Right lobe of liver (tissue), 6 donors: ENCODE results near the gene SP1. TPM values are rescaled to one million over a fixed set of nuclear protein-coding genes. Genes with fewer than 3 reads are reported as not detected.
"Not testable (repeated sequence)": the region's sequence is repeated elsewhere in the genome, so short reads cannot be mapped to it uniquely, and the experiment has no call there.

ENCODE experiments used
- ATAC-seq, 4 donors: fragments of 200-7000 bp; cut with Tn5 transposase; one replicate each; pipeline ENCODE4 v1.9.1; 2020; ENCODE audit warnings: mild to moderate bottlenecking in 4 of 4, moderate library complexity in 4 of 4
- DNase-seq, 3 donors: peaks; one replicate each; pipeline ENCODE4 v3.0.0-alpha.2; 2020
- H3K27ac ChIP-seq, 3 donors: fragments of 200-600 bp; one replicate each; pipeline ENCODE4 v1.8.0; 2022
- H3K27me3 ChIP-seq, 2 donors: fragments of 200-600 bp; one replicate each; pipeline ENCODE4 v1.8.0; 2022
- H3K36me3 ChIP-seq, 4 donors: fragments of 200-600 bp; sonication (generic) in 1 of 4; one replicate each; pipeline versions ENCODE4 v1.5.1 to v1.8.0; 2017 to 2022; ENCODE audit warnings: control low read depth in 1 of 4
- H3K4me1 ChIP-seq, 4 donors: fragments of 200-600 bp; sonication (generic) in 1 of 4; one replicate each; pipeline versions ENCODE4 v1.5.1 to v1.8.0; 2017 to 2022; ENCODE audit warnings: control low read depth in 1 of 4
- H3K4me3 ChIP-seq, 3 donors: fragments of 200-600 bp; one replicate each; pipeline ENCODE4 v1.8.0; 2022
- H3K9me3 ChIP-seq, 4 donors: fragments of 200-600 bp; sonication (generic) in 1 of 4; one replicate each; pipeline versions ENCODE4 v1.5.1 to v1.8.0; 2017 to 2022; ENCODE audit warnings: control low read depth in 1 of 4
- POLR2A ChIP-seq: fragments of 450-650 bp; IDR thresholded peaks from one replicate; pipeline ENCODE4 v1.6.1; 2017; ENCODE audit warnings: antibody characterized with exemption, mild to moderate bottlenecking
- WGBS: methylation state at CpG from one replicate; pipeline ENCODE4 v1.1.6; 2018; ENCODE audit warnings: low coverage, low lambda C conversion rate; ENCODE audit not compliant: insufficient coverage; ENCODE audit errors: missing lambda C conversion rate; 5-methylcytosine and 5-hydroxymethylcytosine counted together
- intact Hi-C, 2 donors: fragments of 100-400 bp; cut with DNase I; formaldehyde crosslinking; loops; one replicate each; pipeline versions ENCODE4 v1.11.2 to v1.14.1; 2022
- total RNA-seq, 6 experiments: library from RNA; depleted of rRNA in 2 of 6; stranded (reverse); fragments of >200 nt in 2 of 6; fragmentation: NEBNext Ultra II Directional in 3 of 6; extraction: Animal tissue kit (Norgen Biotek cat#: 25700) in 3 of 6; gene quantifications; one replicate each; pipeline versions ENCODE4 v1.1.0 to v1.2.4, GENCODE V29; 2016 to 2023
- TF ChIP-seq, protein P1 (sequence below), 4 donors: fragments of 200-600 bp in 3 of 4; fragments of 450-650 bp in 1 of 4; IDR thresholded peaks; one replicate each; pipeline versions ENCODE4 v1.5.1 to v1.8.0; 2016 to 2022; ENCODE audit warnings: antibody characterized with exemption in 4 of 4, mild to moderate bottlenecking in 2 of 4
- donor health status: DM: no; HTN: yes; CAD: no.
- donor health status: DM: no; HTN: no; CAD: no.
- donor health status: DM: no; HTN: no; CAD: no.
- donor health status: DM: no; HTN: yes; CAD: no.
- donor health status: DM: no; HTN: yes; CAD: no.

Gene SP1
- total RNA-seq, 6 experiments from 2014 or later = 20.3 to 29.2 (median 23.9) TPM

DNA sequence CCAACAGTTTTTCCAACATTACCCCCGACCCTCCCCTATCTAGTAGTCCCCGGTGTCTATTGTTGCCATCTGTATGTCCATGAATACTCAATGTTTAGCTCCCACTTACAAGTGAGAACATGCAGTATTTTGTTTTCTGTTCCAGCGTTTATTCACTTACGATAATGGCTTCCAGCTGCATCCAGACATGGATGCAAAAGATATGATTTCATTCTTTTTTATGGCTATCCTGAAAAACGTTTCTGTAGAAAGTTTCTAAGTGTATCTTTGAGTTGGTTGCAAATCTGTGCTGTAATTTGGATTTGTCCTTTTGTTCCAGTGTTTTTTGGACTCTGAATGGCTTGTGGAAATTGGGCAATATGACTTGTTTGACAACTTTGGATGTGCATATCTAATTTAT lies 11.7 kb downstream of the SP1 start:
- DNase-seq = no peak
- H3K9me3 ChIP-seq = no peaks in the 10 kb centered on the region
- no peaks in the 10 kb centered on the region for H3K27me3 ChIP-seq
- peak overlapping the region in 1 of 3 donors; percentile 32 for H3K27ac ChIP-seq
- no peak overlapping the region for H3K4me3 ChIP-seq
- peaks cover 0 to 42% (median 15%) of the 10 kb centered on the region in 4 donors for H3K4me1 ChIP-seq
- ATAC-seq = peak; percentile 28 to 67 (median 39)
- 58% methylated on average over 5 of the region's 5 CpGs for WGBS
- TF ChIP-seq POLR2A = no peak
- peaks cover 0 to 5% (median 2%) of the 10 kb centered on the region in 4 donors for H3K36me3 ChIP-seq
- intact Hi-C loops = no loop called here

DNA sequence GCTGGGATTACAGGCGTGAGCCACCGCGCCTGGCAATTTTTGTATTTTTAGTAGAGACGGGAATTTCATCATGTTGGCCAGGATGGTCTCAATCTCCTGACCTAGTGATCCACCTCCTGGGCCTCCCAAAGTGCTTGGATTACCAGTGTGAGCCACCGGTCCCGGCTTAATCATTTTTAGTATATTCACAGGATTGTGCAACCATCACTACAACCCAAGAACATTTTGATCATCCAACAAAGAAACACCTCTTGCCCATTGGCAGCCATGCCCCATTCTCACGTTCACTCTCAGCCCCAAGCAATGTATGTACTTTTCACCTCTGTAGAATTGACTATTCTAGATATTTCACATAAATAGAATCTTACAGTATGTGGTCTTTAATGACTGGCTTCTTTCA lies 19.9 kb downstream of the SP1 start:
- no peak for ATAC-seq
- Histone ChIP-seq H3K27ac (no peak overlapping the region), H3K27me3 (no peaks in the 10 kb centered on the region), H3K36me3 (peaks cover 0 to 3% (median 0%) of the 10 kb centered on the region in 4 donors), H3K4me3 (no peak overlapping the region), H3K9me3 (no peaks in the 10 kb centered on the region), H3K4me1 (no peaks in the 10 kb centered on the region)
- no peak for DNase-seq
- intact Hi-C loops = no loop called here
- TF ChIP-seq, protein P1, sequence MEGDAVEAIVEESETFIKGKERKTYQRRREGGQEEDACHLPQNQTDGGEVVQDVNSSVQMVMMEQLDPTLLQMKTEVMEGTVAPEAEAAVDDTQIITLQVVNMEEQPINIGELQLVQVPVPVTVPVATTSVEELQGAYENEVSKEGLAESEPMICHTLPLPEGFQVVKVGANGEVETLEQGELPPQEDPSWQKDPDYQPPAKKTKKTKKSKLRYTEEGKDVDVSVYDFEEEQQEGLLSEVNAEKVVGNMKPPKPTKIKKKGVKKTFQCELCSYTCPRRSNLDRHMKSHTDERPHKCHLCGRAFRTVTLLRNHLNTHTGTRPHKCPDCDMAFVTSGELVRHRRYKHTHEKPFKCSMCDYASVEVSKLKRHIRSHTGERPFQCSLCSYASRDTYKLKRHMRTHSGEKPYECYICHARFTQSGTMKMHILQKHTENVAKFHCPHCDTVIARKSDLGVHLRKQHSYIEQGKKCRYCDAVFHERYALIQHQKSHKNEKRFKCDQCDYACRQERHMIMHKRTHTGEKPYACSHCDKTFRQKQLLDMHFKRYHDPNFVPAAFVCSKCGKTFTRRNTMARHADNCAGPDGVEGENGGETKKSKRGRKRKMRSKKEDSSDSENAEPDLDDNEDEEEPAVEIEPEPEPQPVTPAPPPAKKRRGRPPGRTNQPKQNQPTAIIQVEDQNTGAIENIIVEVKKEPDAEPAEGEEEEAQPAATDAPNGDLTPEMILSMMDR (IDR thresholded peaks at IDR 0.05) = no peak
- TF ChIP-seq POLR2A = no peak
- 79% methylated on average over 7 of the region's 7 CpGs for WGBS

DNA sequence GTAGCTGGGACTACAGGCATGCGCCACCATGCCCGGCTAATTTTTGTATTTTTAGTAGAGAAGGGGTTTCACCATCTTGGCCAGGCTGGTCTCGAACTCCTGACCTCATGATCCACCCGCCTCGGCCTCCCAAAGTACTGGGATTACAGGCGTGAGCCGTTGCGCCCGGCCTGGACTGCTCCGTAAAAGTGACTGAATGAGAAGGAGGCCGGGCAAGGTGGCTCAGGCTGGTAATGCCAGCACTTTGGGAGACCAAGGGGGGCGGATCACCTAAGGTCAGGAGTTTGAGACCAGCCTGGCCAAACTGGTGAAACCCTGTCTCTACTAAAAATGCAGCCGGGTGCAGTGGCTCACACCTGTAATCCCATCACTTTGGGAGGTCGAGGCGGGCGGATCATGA lies 22.4 kb downstream of the SP1 start:
- intact Hi-C loops, ATAC-seq, H3K27ac ChIP-seq, H3K9me3 ChIP-seq, H3K4me3 ChIP-seq, H3K27me3 ChIP-seq, H3K4me1 ChIP-seq, DNase-seq: not testable (repeated sequence)
- H3K36me3 ChIP-seq = peaks cover 0 to 12% (median 7%) of the 10 kb centered on the region in 4 donors
- WGBS = 97% methylated on average over 15 of the region's 16 CpGs

DNA sequence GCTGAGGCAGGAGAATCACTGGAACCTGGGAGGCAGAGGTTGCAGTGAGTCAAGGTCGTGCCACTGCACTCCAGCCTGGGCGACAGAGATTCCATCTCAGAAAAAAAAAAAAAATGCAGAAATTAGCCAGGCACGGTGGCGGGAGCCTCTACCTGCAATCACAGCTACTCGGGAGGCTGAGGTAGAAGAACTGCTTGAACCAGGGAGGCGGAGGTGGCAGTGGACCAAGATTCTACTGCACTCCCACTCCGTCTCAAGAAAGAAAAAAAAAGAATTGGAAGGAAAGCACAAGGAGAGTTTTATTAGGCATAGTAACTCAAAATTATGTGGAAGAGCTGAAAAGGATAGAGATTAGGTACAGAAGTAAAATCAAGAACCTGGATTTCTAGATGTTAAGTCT lies 22.9 kb downstream of the SP1 start:
- Histone ChIP-seq H3K4me1 (no peaks in the 10 kb centered on the region), H3K36me3 (peaks cover 0 to 17% (median 9%) of the 10 kb centered on the region in 4 donors), H3K27me3 (no peaks in the 10 kb centered on the region), H3K27ac (no peak overlapping the region), H3K4me3 (no peak overlapping the region), H3K9me3 (no peaks in the 10 kb centered on the region)
- TF ChIP-seq POLR2A = no peak
- TF ChIP-seq, protein P1 (IDR thresholded peaks at IDR 0.05) = no peak
- WGBS = 94% methylated on average over 3 of the region's 7 CpGs
- ATAC-seq = no peak
- intact Hi-C loops = no loop called here
- DNase-seq = no peak

DNA sequence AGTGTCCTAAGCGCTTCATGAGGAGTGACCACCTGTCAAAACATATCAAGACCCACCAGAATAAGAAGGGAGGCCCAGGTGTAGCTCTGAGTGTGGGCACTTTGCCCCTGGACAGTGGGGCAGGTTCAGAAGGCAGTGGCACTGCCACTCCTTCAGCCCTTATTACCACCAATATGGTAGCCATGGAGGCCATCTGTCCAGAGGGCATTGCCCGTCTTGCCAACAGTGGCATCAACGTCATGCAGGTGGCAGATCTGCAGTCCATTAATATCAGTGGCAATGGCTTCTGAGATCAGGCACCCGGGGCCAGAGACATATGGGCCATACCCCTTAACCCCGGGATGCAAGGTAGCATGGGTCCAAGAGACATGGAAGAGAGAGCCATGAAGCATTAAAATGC lies 31.0 kb downstream of the SP1 start:
- Histone ChIP-seq H3K9me3 (no peaks in the 10 kb centered on the region), H3K4me3 (no peak overlapping the region), H3K27me3 (no peaks in the 10 kb centered on the region), H3K4me1 (peaks cover 0 to 5% (median 2%) of the 10 kb centered on the region in 4 donors), H3K36me3 (peaks cover 4 to 63% (median 33%) of the 10 kb centered on the region in 4 donors), H3K27ac (no peak overlapping the region)
- DNase-seq (no peak), ATAC-seq (no peak)
- TF ChIP-seq, protein P1 (IDR thresholded peaks at IDR 0.05) = no peak
- no peak for TF ChIP-seq POLR2A
- intact Hi-C loops = no loop called here
- 100% methylated on average over 3 of the region's 5 CpGs for WGBS
